ENCODE measurements around the gene KRT10.

- TF ChIP-seq EZH2 (IDR thresholded peaks at IDR 0.05; ENCODE audit: borderline replicate concordance, low read depth, low read length, severe bottlenecking) = no peak
- TF ChIP-seq, protein P1, sequence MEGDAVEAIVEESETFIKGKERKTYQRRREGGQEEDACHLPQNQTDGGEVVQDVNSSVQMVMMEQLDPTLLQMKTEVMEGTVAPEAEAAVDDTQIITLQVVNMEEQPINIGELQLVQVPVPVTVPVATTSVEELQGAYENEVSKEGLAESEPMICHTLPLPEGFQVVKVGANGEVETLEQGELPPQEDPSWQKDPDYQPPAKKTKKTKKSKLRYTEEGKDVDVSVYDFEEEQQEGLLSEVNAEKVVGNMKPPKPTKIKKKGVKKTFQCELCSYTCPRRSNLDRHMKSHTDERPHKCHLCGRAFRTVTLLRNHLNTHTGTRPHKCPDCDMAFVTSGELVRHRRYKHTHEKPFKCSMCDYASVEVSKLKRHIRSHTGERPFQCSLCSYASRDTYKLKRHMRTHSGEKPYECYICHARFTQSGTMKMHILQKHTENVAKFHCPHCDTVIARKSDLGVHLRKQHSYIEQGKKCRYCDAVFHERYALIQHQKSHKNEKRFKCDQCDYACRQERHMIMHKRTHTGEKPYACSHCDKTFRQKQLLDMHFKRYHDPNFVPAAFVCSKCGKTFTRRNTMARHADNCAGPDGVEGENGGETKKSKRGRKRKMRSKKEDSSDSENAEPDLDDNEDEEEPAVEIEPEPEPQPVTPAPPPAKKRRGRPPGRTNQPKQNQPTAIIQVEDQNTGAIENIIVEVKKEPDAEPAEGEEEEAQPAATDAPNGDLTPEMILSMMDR (IDR thresholded peaks at IDR 0.05; ENCODE audit: borderline replicate concordance, extremely low read depth, low read length, poor library complexity, severe bottlenecking) = no peak
These were observed 5.5 kb upstream of the KRT10 start for GRCh38 chr17:40827746-40828453.

Data from DND-41 (cell line).